ENCODE results near the gene GRID2.

The GRID2 gene

GRCh38 chr4:92996533-92996932 lies 692.8 kb downstream of the GRID2 start:
- no peaks in the 10 kb centered on the region for H3K36me3 ChIP-seq (ENCODE audit: control insufficient read depth in 1 of 2, insufficient read depth in 2 of 2, low read length in 2 of 2)
- H3K18ac ChIP-seq (ENCODE audit: low read length), result no peak overlapping the region
- no peaks in the 10 kb centered on the region for H3K4me1 ChIP-seq (ENCODE audit: control insufficient read depth in 1 of 2, insufficient read depth in 2 of 2, low read length in 2 of 2)
- no peak for DNase-seq
- H2BK120ac ChIP-seq (ENCODE audit: insufficient read depth, low read length, poor library complexity), result no peak overlapping the region
- H2AFZ ChIP-seq (ENCODE audit: insufficient read depth, low read length, poor library complexity), result no peak overlapping the region
- no peak overlapping the region for H2BK12ac ChIP-seq (ENCODE audit: low read length)
- no peak overlapping the region for H3K4me2 ChIP-seq (ENCODE audit: low read length)
- no peak overlapping the region for H3K9ac ChIP-seq (ENCODE audit: low read length)
- no peak overlapping the region for H3K14ac ChIP-seq (ENCODE audit: low read length)
- H4K12ac ChIP-seq (ENCODE audit: low read depth, low read length), result no peak overlapping the region
- H2AK5ac ChIP-seq (ENCODE audit: low read length), result no peak overlapping the region
- no peaks in the 10 kb centered on the region for H3K79me1 ChIP-seq (ENCODE audit: low read length)
- H2BK5ac ChIP-seq (ENCODE audit: low read depth, low read length, poor library complexity), result no peak overlapping the region
- no peaks in the 10 kb centered on the region for H3K27me3 ChIP-seq (ENCODE audit: insufficient read depth, low read length)
- no peak overlapping the region for H3K4ac ChIP-seq (ENCODE audit: low read depth, low read length)
- no CpG with 5 or more reads among the region's 2 CpGs for WGBS (ENCODE audit: extremely low coverage, insufficient coverage, insufficient read length)
- H3K27ac ChIP-seq (ENCODE audit: low read depth, low read length), result no peak overlapping the region
- no peaks in the 10 kb centered on the region for H3K79me2 ChIP-seq (ENCODE audit: control insufficient read depth, insufficient read depth, low read length, poor library complexity)
- no peaks in the 10 kb centered on the region for H3K9me3 ChIP-seq (ENCODE audit: insufficient read depth, low read depth, low read length)
- no peak overlapping the region for H4K8ac ChIP-seq (ENCODE audit: low read depth, low read length)
- H3K4me3 ChIP-seq (ENCODE audit: low read depth, low read length), result no peak overlapping the region
- H3K23ac ChIP-seq (ENCODE audit: low read length), result no peak overlapping the region
- no peak overlapping the region for H4K91ac ChIP-seq (ENCODE audit: low read depth, low read length)

GRCh38 chr4:93000910-93001309 lies 697.1 kb downstream of the GRID2 start:
- no peaks in the 10 kb centered on the region for H3K79me2 ChIP-seq (ENCODE audit: control insufficient read depth, insufficient read depth, low read length, poor library complexity)
- H3K27me3 ChIP-seq (ENCODE audit: insufficient read depth, low read length), result no peaks in the 10 kb centered on the region
- H3K36me3 ChIP-seq (ENCODE audit: control insufficient read depth in 1 of 2, insufficient read depth in 2 of 2, low read length in 2 of 2), result no peaks in the 10 kb centered on the region
- H3K79me1 ChIP-seq (ENCODE audit: low read length), result no peaks in the 10 kb centered on the region
- H4K8ac ChIP-seq (ENCODE audit: low read depth, low read length), result no peak overlapping the region
- no peaks in the 10 kb centered on the region for H3K9me3 ChIP-seq (ENCODE audit: insufficient read depth, low read depth, low read length)
- H3K27ac ChIP-seq (ENCODE audit: low read depth, low read length), result no peak overlapping the region
- no peak overlapping the region for H3K14ac ChIP-seq (ENCODE audit: low read length)
- H3K4me1 ChIP-seq (ENCODE audit: control insufficient read depth in 1 of 2, insufficient read depth in 2 of 2, low read length in 2 of 2), result no peaks in the 10 kb centered on the region
- H2AK5ac ChIP-seq (ENCODE audit: low read length), result no peak overlapping the region
- H3K9ac ChIP-seq (ENCODE audit: low read length), result no peak overlapping the region
- H2BK5ac ChIP-seq (ENCODE audit: low read depth, low read length, poor library complexity), result no peak overlapping the region
- no peak overlapping the region for H3K4ac ChIP-seq (ENCODE audit: low read depth, low read length)
- no peak overlapping the region for H2BK12ac ChIP-seq (ENCODE audit: low read length)
- DNase-seq, result no peak
- no peak overlapping the region for H3K4me3 ChIP-seq (ENCODE audit: low read depth, low read length)
- no peak overlapping the region for H4K12ac ChIP-seq (ENCODE audit: low read depth, low read length)
- no peak overlapping the region for H4K91ac ChIP-seq (ENCODE audit: low read depth, low read length)
- H3K18ac ChIP-seq (ENCODE audit: low read length), result no peak overlapping the region
- no peak overlapping the region for H3K23ac ChIP-seq (ENCODE audit: low read length)
- H2AFZ ChIP-seq (ENCODE audit: insufficient read depth, low read length, poor library complexity), result no peak overlapping the region
- H2BK120ac ChIP-seq (ENCODE audit: insufficient read depth, low read length, poor library complexity), result no peak overlapping the region
- no peak overlapping the region for H3K4me2 ChIP-seq (ENCODE audit: low read length)

DNA sequence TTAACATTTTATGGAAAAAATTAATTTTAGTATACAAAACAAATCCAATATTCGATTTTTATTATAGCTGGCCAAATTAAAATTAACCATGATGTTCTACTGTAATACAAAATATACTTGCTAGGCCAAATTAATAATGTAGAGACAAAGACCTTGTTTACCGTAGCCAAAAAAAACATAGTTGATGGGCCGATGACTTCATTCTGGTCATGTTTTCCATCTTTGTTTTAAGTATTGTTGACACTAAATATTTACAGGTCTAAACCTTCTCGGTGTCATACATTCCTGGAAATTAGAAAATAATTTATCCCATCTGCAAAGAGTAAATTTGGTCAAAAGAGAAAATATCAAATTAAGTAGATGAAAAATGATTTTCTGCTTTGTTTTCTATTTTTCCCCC lies 698.5 kb downstream of the GRID2 start:
- no peaks in the 10 kb centered on the region for H3K9me3 ChIP-seq (ENCODE audit: insufficient read depth, low read depth, low read length)
- no peak overlapping the region for H2BK5ac ChIP-seq (ENCODE audit: low read depth, low read length, poor library complexity)
- DNase-seq, result no peak

DNA sequence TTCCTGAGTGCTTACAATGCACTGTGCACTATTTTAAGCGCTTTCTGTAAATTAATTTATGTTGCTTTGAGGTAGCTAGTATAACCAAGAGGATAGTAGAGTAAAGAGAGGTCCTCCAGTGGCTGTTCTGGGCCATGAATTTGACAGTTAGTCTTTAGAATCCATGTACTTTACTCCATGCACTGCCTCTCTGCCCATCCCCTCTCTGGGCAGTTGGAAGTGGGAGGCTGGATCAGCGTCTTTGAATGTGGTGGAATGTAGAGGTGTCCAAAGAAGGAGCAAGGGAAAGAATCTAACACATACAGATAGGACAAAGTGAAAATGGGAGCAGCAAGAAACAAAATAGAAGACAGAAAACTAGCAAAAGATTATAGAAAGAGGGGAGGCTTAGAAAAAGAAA lies 712.6 kb downstream of the GRID2 start:
- no CpG with 5 or more reads among the region's 2 CpGs for WGBS (ENCODE audit: extremely low coverage, insufficient coverage, insufficient read length)
- Histone ChIP-seq H3K4me2 (ENCODE audit: low read length) (no peak overlapping the region), H3K4me3 (ENCODE audit: low read depth, low read length) (no peak overlapping the region), H3K18ac (ENCODE audit: low read length) (no peak overlapping the region), H3K79me1 (ENCODE audit: low read length) (no peaks in the 10 kb centered on the region), H4K8ac (ENCODE audit: low read depth, low read length) (no peak overlapping the region), H2AFZ (ENCODE audit: insufficient read depth, low read length, poor library complexity) (no peak overlapping the region), H3K79me2 (ENCODE audit: control insufficient read depth, insufficient read depth, low read length, poor library complexity) (no peaks in the 10 kb centered on the region), H3K4me1 (ENCODE audit: control insufficient read depth in 1 of 2, insufficient read depth in 2 of 2, low read length in 2 of 2) (no peaks in the 10 kb centered on the region), H2BK120ac (ENCODE audit: insufficient read depth, low read length, poor library complexity) (no peak overlapping the region), H3K9me3 (ENCODE audit: insufficient read depth, low read depth, low read length) (no peaks in the 10 kb centered on the region), H3K27ac (ENCODE audit: low read depth, low read length) (no peak overlapping the region), H3K27me3 (ENCODE audit: insufficient read depth, low read length) (no peaks in the 10 kb centered on the region), H4K91ac (ENCODE audit: low read depth, low read length) (no peak overlapping the region), H3K4ac (ENCODE audit: low read depth, low read length) (no peak overlapping the region), H3K36me3 (ENCODE audit: control insufficient read depth in 1 of 2, insufficient read depth in 2 of 2, low read length in 2 of 2) (no peaks in the 10 kb centered on the region), H2BK5ac (ENCODE audit: low read depth, low read length, poor library complexity) (no peak overlapping the region), H3K23ac (ENCODE audit: low read length) (no peak overlapping the region), H3K9ac (ENCODE audit: low read length) (no peak overlapping the region), H2BK12ac (ENCODE audit: low read length) (no peak overlapping the region), H4K12ac (ENCODE audit: low read depth, low read length) (no peak overlapping the region), H2AK5ac (ENCODE audit: low read length) (no peak overlapping the region), H3K14ac (ENCODE audit: low read length) (no peak overlapping the region)
- DNase-seq, result no peak

More for the DNA sequence above, 698.5 kb downstream of the GRID2 start:
- Histone ChIP-seq H2BK12ac (ENCODE audit: low read length) (no peak overlapping the region), H4K12ac (ENCODE audit: low read depth, low read length) (no peak overlapping the region), H3K36me3 (ENCODE audit: control insufficient read depth in 1 of 2, insufficient read depth in 2 of 2, low read length in 2 of 2) (no peaks in the 10 kb centered on the region), H3K79me1 (ENCODE audit: low read length) (no peaks in the 10 kb centered on the region), H3K79me2 (ENCODE audit: control insufficient read depth, insufficient read depth, low read length, poor library complexity) (no peaks in the 10 kb centered on the region), H2AK5ac (ENCODE audit: low read length) (no peak overlapping the region), H2AFZ (ENCODE audit: insufficient read depth, low read length, poor library complexity) (no peak overlapping the region), H3K4me3 (ENCODE audit: low read depth, low read length) (no peak overlapping the region), H2BK120ac (ENCODE audit: insufficient read depth, low read length, poor library complexity) (no peak overlapping the region), H3K23ac (ENCODE audit: low read length) (no peak overlapping the region), H4K91ac (ENCODE audit: low read depth, low read length) (no peak overlapping the region), H3K4ac (ENCODE audit: low read depth, low read length) (no peak overlapping the region), H3K14ac (ENCODE audit: low read length) (no peak overlapping the region), H3K9ac (ENCODE audit: low read length) (no peak overlapping the region), H3K4me1 (ENCODE audit: control insufficient read depth in 1 of 2, insufficient read depth in 2 of 2, low read length in 2 of 2) (no peaks in the 10 kb centered on the region), H3K4me2 (ENCODE audit: low read length) (no peak overlapping the region), H4K8ac (ENCODE audit: low read depth, low read length) (no peak overlapping the region), H3K18ac (ENCODE audit: low read length) (no peak overlapping the region), H3K27me3 (ENCODE audit: insufficient read depth, low read length) (no peaks in the 10 kb centered on the region), H3K27ac (ENCODE audit: low read depth, low read length) (no peak overlapping the region)
- no CpG with 5 or more reads among the region's 4 CpGs for WGBS (ENCODE audit: extremely low coverage, insufficient coverage, insufficient read length)

Data from trophoblast cell (in vitro differentiated cells and primary cell).